HEK293 (cell line): ENCODE measurements around the gene RIPK4.

ENCODE experiments used
- CTCF ChIA-PET: fragments of 350-600 bp; formaldehyde crosslinking; extraction: SDS; loops from one replicate; lab custom pipeline; 2021; ENCODE audit warnings: antibody characterized with exemption; lab: Yijun Ruan, JAX
- POLR2A ChIA-PET: fragments of 300-600 bp; formaldehyde crosslinking; extraction: SDS; loops from one replicate; lab custom pipeline; 2020; ENCODE audit warnings: antibody characterized with exemption, inconsistent platforms; lab: Yijun Ruan, JAX
- H3K27ac ChIP-seq: fragments of 200-500 bp; sonication (Bioruptor generic); 2 replicates; pipeline ENCODE4 v1.5.1; 2014; ENCODE audit warnings: low read depth, low read length, control low read depth, inconsistent platforms; ENCODE audit errors: extremely low read depth
- H3K36me3 ChIP-seq, 2 experiments: fragments of 200-500 bp in 1 of 2; sonication (Bioruptor generic) in 1 of 2; 1 replicate in 1 of 2; 2 replicates in 1 of 2; pipeline ENCODE4 v1.5.1; 2014 to 2017; ENCODE audit warnings: inconsistent platforms in 2 of 2, low read length in 2 of 2; ENCODE audit not compliant: control insufficient read depth in 2 of 2, insufficient read depth in 1 of 2
- H3K4me1 ChIP-seq: fragments of 200-500 bp; sonication (Bioruptor generic); 2 replicates; pipeline ENCODE4 v1.5.1; 2014; ENCODE audit warnings: mild to moderate bottlenecking, low read length, inconsistent platforms; ENCODE audit not compliant: control insufficient read depth, insufficient read depth
- H3K4me3 ChIP-seq: 2 replicates; pipeline ENCODE4 v1.5.1; 2011; ENCODE audit warnings: low read depth, mild to moderate bottlenecking, control low read depth, low read length, moderate library complexity
- H3K9me3 ChIP-seq: fragments of 200-500 bp; sonication (Bioruptor generic); 2 replicates; pipeline ENCODE4 v1.5.1; 2014; ENCODE audit warnings: low read depth, low read length, inconsistent platforms; ENCODE audit not compliant: control insufficient read depth, insufficient read depth
- BCL11A ChIP-seq: fragments of 450-650 bp; formaldehyde crosslinking; IDR thresholded peaks from 2 replicates; pipeline ENCODE4 v1.5.1; 2016; ENCODE audit warnings: low read depth, missing biosample characterization, missing genetic modification characterization
- GLI2 ChIP-seq: fragments of 450-650 bp; formaldehyde crosslinking; IDR thresholded peaks from 2 replicates; pipeline ENCODE4; 2017; ENCODE audit warnings: missing biosample characterization, missing genetic modification characterization, low read depth, borderline replicate concordance
- HOXC10 ChIP-seq: sonication (generic); formaldehyde crosslinking; IDR thresholded peaks from 2 replicates; pipeline ENCODE4 v1.8.1; 2023; ENCODE audit warnings: mild to moderate bottlenecking, missing genetic modification reagents
- RBAK ChIP-seq: fragments of 450-650 bp; formaldehyde crosslinking; IDR thresholded peaks from 2 replicates; pipeline ENCODE4 v1.5.1; 2016; ENCODE audit warnings: missing biosample characterization, missing genetic modification characterization
- ZBTB8A ChIP-seq: fragments of 450-650 bp; formaldehyde crosslinking; IDR thresholded peaks from 2 replicates; pipeline ENCODE4 v1.5.1; 2016; ENCODE audit warnings: missing biosample characterization, missing genetic modification characterization
- ZNF2 ChIP-seq: fragments of 450-650 bp; formaldehyde crosslinking; IDR thresholded peaks from 2 replicates; pipeline ENCODE4 v1.5.1; 2016; ENCODE audit warnings: missing biosample characterization, missing genetic modification characterization
- ZNF202 ChIP-seq: fragments of 450-650 bp; formaldehyde crosslinking; IDR thresholded peaks from 2 replicates; pipeline ENCODE4 v1.5.1; 2016; ENCODE audit warnings: missing biosample characterization, missing genetic modification characterization, borderline replicate concordance
- ZNF404 ChIP-seq: fragments of 450-650 bp; formaldehyde crosslinking; IDR thresholded peaks from 2 replicates; pipeline ENCODE4 v1.5.1; 2017; ENCODE audit warnings: missing biosample characterization, missing genetic modification characterization
- ZNF473 ChIP-seq: fragments of 450-650 bp; formaldehyde crosslinking; IDR thresholded peaks from 2 replicates; pipeline ENCODE4 v1.5.1; 2017; ENCODE audit warnings: missing biosample characterization, missing genetic modification characterization
- ZNF549 ChIP-seq: fragments of 450-650 bp; IDR thresholded peaks from 2 replicates; pipeline ENCODE4 v1.5.1; 2018; ENCODE audit warnings: missing biosample characterization, missing genetic modification characterization, mild to moderate bottlenecking, inconsistent platforms, moderate library complexity
- ZNF560 ChIP-seq: fragments of 450-650 bp; formaldehyde crosslinking; IDR thresholded peaks from 2 replicates; pipeline ENCODE4 v1.5.1; 2017; ENCODE audit warnings: missing biosample characterization, missing genetic modification characterization, borderline replicate concordance
- ZNF677 ChIP-seq: fragments of 450-650 bp; IDR thresholded peaks from 2 replicates; pipeline ENCODE4 v1.5.0; 2018; ENCODE audit warnings: missing biosample characterization, mild to moderate bottlenecking, missing genetic modification characterization, moderate library complexity
- ZNF701 ChIP-seq: fragments of 450-650 bp; formaldehyde crosslinking; IDR thresholded peaks from 2 replicates; pipeline ENCODE4 v1.5.1; 2016; ENCODE audit warnings: missing biosample characterization, missing genetic modification characterization
- TF ChIP-seq, protein P1 (sequence below): fragments of 450-650 bp; formaldehyde crosslinking; IDR thresholded peaks from 2 replicates; pipeline ENCODE4 v1.5.1; 2016; ENCODE audit warnings: missing biosample characterization, missing genetic modification characterization
- TF ChIP-seq, protein P2 (sequence below): fragments of 450-650 bp; formaldehyde crosslinking; IDR thresholded peaks from 2 replicates; pipeline ENCODE4 v1.5.1; 2016; ENCODE audit warnings: missing biosample characterization, missing genetic modification characterization, borderline replicate concordance
- TF ChIP-seq, protein P3 (sequence below): fragments of 450-650 bp; formaldehyde crosslinking; IDR thresholded peaks from 2 replicates; pipeline ENCODE4 v1.5.0; 2017; ENCODE audit warnings: missing biosample characterization, missing genetic modification characterization, borderline replicate concordance

Gene RIPK4

DNA sequence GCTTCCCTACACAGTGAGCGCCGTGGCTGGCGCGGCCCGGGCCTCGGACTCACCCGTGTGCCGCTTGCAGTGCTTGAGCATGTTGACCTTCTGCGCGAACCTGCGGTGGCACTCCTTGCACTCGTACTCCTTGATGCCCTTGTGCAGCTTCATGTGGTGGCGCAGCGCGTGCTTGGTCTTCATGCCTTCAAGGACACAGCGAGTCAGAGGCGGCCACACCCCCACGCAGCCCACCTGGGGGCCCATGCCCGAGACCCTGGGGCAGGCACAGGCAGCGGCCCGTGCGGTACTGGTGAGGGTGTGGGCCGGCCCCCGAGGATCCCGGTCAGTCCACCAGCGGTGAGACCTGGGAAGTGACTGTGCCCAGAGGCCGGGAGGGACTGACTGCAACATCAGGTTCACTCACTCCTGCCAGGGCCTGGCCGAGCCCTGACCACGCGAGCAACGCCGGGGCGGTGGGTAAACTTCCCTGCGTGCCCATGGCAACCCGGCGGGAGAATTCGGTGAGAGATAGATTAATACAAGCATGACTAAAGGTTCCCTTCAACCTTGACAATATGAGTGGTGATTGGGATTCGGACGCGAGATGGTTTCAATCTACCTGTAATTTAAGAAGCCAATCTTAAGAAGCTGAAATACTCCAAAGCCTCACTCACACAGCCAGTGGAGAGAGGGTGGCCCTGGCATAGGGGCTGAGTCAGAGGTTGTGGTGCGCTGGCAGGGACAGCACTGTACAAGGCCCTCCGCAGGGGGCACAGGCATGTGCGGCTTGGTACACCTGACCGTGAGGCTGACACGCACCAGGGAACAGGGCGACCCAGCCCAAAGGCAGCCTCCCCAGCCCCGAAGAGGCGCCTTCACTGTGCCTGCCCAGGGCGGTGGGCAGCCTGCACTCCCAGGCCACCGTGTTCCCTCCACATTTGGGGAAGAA lies 49.1 kb upstream of the RIPK4 start:
- H3K9me3 ChIP-seq, result no peaks in the 10 kb centered on the region
- POLR2A ChIA-PET, result interaction anchor here (0.6 kb wide), 1 partner anchor 30 kb away, joined by 9 read pairs; no protein-coding TSS in a partner anchor
- no peak overlapping the region for H3K4me3 ChIP-seq
- no peaks in the 10 kb centered on the region for H3K4me1 ChIP-seq
- no peak for TF ChIP-seq BCL11A
- TF ChIP-seq, protein P1, sequence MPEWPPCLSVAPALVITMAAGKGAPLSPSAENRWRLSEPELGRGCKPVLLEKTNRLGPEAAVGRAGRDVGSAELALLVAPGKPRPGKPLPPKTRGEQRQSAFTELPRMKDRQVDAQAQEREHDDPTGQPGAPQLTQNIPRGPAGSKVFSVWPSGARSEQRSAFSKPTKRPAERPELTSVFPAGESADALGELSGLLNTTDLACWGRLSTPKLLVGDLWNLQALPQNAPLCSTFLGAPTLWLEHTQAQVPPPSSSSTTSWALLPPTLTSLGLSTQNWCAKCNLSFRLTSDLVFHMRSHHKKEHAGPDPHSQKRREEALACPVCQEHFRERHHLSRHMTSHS (tag by site-specific recombination), result no peak
- no peak for TF ChIP-seq ZNF2 (tag by site-specific recombination)
- TF ChIP-seq, protein P2, sequence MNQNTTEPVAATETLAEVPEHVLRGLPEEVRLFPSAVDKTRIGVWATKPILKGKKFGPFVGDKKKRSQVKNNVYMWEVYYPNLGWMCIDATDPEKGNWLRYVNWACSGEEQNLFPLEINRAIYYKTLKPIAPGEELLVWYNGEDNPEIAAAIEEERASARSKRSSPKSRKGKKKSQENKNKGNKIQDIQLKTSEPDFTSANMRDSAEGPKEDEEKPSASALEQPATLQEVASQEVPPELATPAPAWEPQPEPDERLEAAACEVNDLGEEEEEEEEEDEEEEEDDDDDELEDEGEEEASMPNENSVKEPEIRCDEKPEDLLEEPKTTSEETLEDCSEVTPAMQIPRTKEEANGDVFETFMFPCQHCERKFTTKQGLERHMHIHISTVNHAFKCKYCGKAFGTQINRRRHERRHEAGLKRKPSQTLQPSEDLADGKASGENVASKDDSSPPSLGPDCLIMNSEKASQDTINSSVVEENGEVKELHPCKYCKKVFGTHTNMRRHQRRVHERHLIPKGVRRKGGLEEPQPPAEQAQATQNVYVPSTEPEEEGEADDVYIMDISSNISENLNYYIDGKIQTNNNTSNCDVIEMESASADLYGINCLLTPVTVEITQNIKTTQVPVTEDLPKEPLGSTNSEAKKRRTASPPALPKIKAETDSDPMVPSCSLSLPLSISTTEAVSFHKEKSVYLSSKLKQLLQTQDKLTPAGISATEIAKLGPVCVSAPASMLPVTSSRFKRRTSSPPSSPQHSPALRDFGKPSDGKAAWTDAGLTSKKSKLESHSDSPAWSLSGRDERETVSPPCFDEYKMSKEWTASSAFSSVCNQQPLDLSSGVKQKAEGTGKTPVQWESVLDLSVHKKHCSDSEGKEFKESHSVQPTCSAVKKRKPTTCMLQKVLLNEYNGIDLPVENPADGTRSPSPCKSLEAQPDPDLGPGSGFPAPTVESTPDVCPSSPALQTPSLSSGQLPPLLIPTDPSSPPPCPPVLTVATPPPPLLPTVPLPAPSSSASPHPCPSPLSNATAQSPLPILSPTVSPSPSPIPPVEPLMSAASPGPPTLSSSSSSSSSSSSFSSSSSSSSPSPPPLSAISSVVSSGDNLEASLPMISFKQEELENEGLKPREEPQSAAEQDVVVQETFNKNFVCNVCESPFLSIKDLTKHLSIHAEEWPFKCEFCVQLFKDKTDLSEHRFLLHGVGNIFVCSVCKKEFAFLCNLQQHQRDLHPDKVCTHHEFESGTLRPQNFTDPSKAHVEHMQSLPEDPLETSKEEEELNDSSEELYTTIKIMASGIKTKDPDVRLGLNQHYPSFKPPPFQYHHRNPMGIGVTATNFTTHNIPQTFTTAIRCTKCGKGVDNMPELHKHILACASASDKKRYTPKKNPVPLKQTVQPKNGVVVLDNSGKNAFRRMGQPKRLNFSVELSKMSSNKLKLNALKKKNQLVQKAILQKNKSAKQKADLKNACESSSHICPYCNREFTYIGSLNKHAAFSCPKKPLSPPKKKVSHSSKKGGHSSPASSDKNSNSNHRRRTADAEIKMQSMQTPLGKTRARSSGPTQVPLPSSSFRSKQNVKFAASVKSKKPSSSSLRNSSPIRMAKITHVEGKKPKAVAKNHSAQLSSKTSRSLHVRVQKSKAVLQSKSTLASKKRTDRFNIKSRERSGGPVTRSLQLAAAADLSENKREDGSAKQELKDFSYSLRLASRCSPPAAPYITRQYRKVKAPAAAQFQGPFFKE (tag by site-specific recombination), result no peak
- no peak for TF ChIP-seq ZNF404 (tag by site-specific recombination)
- TF ChIP-seq ZNF560, result no peak
- TF ChIP-seq HOXC10, result no peak
- TF ChIP-seq GLI2 (tag by site-specific recombination), result no peak
- TF ChIP-seq ZBTB8A, result no peak
- no peak for TF ChIP-seq ZNF701 (tag by site-specific recombination)
- no peak for TF ChIP-seq ZNF473 (tag by site-specific recombination)
- TF ChIP-seq ZNF549 (tag by site-specific recombination), result no peak
- TF ChIP-seq, protein P3, sequence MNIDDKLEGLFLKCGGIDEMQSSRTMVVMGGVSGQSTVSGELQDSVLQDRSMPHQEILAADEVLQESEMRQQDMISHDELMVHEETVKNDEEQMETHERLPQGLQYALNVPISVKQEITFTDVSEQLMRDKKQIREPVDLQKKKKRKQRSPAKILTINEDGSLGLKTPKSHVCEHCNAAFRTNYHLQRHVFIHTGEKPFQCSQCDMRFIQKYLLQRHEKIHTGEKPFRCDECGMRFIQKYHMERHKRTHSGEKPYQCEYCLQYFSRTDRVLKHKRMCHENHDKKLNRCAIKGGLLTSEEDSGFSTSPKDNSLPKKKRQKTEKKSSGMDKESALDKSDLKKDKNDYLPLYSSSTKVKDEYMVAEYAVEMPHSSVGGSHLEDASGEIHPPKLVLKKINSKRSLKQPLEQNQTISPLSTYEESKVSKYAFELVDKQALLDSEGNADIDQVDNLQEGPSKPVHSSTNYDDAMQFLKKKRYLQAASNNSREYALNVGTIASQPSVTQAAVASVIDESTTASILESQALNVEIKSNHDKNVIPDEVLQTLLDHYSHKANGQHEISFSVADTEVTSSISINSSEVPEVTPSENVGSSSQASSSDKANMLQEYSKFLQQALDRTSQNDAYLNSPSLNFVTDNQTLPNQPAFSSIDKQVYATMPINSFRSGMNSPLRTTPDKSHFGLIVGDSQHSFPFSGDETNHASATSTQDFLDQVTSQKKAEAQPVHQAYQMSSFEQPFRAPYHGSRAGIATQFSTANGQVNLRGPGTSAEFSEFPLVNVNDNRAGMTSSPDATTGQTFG (tag by site-specific recombination), result no peak
- no peak for TF ChIP-seq RBAK (tag by site-specific recombination)
- TF ChIP-seq ZNF202 (tag by site-specific recombination), result no peak
- no peak for TF ChIP-seq ZNF677 (tag by site-specific recombination)
- TF ChIP-seq, all 188 proteins: peak for 0
- CTCF ChIA-PET, result interaction anchor here (0.5 to 7.6 kb wide), 47 partner anchors 9 to 1559 kb away, joined by 3 to 203 read pairs (median 5); no protein-coding TSS in a partner anchor
- Histone ChIP-seq H3K36me3 (peaks cover 0 to 25% of the 10 kb centered on the region in 2 experiments; a peak in 2 of 3 replicates), H3K27ac (no peak overlapping the region)
